Measurements from ENCODE around the gene CHMP6.

Gene CHMP6

DNA sequence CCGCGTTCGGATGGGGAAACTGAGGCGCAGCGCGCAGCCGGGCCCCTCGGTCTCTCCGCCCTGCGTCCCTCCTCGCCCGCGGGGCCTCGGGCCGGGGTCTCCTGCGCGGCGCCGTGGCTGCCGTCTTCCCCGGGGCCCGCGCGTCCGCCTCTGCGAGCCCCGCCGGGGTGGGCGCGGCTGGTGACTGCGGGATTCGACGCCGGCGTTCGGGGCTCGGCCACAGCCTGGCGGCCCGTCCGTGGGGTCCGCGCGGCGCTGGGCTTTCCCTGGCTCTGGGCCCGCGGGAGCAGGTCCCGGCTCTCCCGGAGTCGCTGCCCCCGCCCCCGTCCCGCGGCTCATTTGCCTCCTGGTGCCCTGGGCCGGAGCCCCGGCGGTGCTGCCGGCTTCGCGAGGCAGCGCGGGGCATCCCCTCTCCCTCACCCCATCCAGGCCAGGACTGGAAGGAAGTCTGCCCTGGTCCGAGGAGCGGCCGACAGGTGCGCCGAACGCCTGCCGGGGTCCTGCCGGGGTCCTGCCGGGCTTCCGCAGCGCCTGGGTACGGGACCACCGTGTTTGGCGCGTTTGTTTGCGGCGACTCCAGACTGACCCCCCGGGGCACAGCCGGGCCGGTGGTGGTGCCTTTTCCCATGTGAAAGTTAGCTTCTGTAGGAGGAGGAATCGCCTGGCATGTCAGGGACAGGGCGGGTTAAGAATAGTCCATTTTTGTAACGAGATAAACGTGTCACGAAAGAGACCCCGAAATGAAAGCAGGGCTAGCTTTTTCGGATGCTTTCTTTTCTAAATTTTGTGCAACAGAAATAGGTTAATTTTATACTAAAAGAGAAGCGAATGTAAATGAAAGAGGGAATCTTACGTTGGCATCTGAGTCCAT is 671 bp downstream of the CHMP6 start:
- DNase-seq (ENCODE audit: low read depth in 3 of 3, low spot score in 1 of 3) = no peak

GRCh38 chr17:80992948-80993624 is 1.4 kb downstream of the CHMP6 start:
- no peak for DNase-seq (ENCODE audit: low read depth in 3 of 3, low spot score in 1 of 3)

- DNase-seq (ENCODE audit: low read depth in 3 of 3, low spot score in 1 of 3) = no peak
Observed at GRCh38 chr17:80995131-80995530, 3.5 kb downstream of the CHMP6 start.

DNA sequence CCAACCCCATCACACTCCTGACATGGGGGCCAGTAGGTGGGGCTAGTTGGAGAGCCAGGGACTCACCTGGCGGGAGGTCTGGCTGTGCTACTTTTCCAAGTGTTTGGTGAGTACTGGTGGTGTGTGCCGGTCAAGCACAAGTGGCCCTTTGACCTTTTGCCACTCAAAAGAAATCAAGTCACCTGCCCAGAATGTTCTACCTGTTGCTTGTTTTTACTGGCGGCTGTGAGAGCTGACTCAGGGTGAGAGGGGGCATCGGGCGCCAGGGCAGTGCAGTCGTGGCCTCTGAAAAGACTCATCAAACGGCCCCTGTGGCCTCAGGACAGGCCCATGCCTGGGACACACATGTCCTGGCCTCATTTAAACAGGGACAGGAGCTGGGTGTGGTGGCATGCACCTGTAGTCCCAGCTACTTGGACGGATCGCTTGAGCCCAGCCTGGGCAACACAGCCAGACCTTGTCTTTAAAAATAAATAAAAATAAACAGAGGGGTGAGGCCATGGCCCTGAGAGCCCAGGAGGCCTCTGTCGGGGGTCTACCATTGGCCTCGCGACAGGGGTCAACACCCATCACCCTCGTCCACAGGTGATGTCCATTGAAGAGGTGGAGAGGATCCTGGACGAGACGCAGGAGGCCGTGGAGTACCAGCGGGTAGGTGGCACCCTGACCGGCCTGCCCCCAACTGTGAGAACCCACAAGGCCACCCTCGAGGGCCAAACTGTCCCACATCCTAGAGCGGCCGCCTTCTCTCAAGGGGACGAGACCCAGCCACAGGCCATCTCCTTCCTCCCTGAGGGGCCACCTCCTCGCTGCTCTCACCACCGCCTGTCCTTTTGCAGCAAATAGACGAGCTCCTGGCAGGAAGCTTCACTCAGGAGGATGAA is 5.0 kb downstream of the CHMP6 start:
- DNase-seq (ENCODE audit: low read depth in 3 of 3, low spot score in 1 of 3) = no peak

DNA sequence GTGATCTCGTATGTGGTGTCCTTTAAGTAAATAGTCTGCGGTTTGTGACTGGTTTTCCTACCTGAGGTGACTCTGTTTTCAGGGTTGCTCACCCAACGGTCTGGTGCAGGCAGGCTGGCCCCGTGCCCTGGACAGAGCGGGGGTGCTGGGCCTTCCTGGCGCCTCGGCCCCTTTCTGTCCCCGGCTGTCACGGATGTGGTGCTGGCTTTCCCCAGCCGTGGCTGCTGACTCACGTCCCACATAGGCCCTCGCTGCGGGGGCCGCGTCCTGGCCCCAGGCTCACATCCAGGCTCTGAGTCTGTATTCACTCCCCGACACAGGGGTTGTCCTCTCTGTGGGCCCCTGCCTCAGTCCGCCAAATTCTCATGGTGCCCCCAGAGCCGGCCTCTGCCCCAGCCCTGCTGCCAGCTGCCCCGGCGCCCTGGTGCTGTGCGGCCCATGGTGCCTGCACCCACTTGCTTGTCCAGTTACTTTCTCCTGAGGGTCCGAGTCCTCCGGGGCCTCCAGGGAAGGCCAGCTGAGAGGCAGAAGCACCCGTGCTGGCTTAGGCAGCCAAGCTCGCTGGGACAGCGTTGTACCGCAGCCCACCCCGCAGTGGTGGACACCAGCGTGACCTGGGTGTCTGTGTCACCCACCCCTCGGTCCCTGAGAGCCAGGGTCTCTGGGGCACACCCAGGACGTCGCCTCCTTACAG is 5.9 kb downstream of the CHMP6 start:
- no peak for DNase-seq (ENCODE audit: low read depth in 3 of 3, low spot score in 1 of 3)

- no peak for DNase-seq (ENCODE audit: low read depth in 3 of 3, low spot score in 1 of 3)
Observed at GRCh38 chr17:80998118-80998747, 6.6 kb downstream of the CHMP6 start.

GRCh38 chr17:80998748-80999535 is 7.3 kb downstream of the CHMP6 start:
- no peak for DNase-seq (ENCODE audit: low read depth in 3 of 3, low spot score in 1 of 3)

- no peak for DNase-seq (ENCODE audit: low read depth in 3 of 3, low spot score in 1 of 3)
Observed at GRCh38 chr17:80999536-81000333, 8.1 kb downstream of the CHMP6 start.

- DNase-seq (ENCODE audit: low read depth in 3 of 3, low spot score in 1 of 3) = no peak
Observed at GRCh38 chr17:81000334-81000630, 8.6 kb downstream of the CHMP6 start.

- no peak for DNase-seq (ENCODE audit: low read depth in 3 of 3, low spot score in 1 of 3)
Observed at GRCh38 chr17:81000631-81001357, 9.2 kb downstream of the CHMP6 start.

DNA sequence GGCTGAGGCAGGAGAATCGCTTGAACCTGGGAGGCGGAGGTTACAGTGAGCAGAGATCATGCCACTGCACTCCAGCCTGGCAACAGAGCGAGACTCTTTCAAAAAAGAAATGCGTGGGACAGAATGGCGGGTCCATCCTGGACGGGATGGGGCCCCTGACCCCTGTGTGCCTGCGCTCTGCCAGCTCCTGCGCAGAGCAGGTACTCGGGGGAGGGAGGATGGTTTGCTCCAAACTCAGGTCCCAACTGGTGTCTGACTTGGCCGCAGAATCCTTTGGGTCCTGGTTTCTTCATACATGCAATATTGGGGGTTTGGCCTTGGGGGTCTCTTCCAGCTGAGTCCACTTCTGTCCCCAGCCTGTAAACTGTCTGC is 10.4 kb downstream of the CHMP6 start:
- DNase-seq (ENCODE audit: low read depth in 3 of 3, low spot score in 1 of 3) = no peak

DNA sequence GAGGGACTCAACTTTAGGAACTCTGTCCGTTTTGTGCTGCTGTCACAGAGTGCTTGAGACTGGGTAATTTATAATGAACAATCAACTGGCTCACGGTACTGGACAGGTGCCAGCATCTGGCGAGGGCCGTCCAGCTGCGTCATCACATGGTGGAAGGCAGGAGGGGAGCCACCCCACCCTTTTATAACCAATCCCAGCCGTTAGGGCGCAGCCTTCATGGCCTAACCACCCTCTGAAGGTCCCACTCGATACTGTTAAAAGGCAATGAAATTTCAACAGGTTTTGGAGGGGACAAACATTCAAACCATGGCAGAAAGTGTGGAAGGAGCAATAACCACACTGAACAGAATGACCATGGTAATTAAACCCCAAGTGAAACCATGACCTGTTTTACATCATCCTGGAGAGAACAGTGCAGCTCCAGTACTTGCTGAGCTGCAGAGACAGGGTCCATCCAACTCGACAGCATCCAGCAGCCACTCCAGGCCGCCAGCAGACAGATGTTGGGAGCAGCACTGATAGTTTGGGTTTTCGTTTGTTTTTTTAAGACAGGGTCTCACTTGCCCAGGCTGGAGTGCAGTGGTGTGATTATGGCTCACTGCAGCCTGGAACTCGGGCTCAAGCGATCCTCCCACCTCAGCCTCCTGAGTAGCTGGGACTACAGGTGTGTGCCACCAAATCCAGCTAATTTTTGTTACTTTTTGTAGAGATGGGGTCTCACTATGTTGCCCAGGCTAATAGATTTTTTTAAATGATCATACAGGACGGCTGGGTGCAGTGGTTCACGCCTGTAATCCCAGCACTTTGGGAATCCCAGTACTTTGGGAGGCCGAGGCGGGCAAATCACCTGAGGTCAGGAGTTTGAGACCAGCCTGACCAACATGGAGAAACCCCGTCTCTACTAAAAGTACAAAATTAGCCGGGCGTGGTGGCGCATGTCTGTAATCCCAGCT is 11.0 kb downstream of the CHMP6 start:
- DNase-seq (ENCODE audit: low read depth in 3 of 3, low spot score in 1 of 3) = no peak

GRCh38 chr17:81003711-81004475 is 12.3 kb downstream of the CHMP6 start:
- DNase-seq (ENCODE audit: low read depth in 3 of 3, low spot score in 1 of 3) = no peak

DNA sequence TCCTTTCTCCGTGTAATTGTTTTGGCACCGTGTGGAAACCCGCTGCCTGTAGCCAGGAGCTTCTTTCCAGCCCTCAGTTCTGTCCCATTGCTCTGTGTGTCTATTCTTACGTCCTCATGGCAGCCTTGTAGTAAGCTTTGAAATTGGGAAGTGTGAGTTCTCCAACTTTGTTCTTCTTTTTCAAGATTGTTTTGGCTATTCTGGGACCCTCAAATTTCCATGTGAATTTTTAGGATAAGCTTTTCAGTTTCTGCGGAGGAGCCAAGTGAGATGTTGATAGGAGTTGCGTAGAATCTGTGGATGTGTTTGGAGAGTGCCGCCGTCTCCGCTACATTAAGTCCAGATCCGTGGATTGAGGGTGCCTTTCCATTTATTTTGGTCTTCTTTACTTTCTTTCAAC is 15.2 kb downstream of the CHMP6 start:
- DNase-seq (ENCODE audit: low read depth in 3 of 3, low spot score in 1 of 3) = no peak

GRCh38 chr17:81008140-81008539 is 16.5 kb downstream of the CHMP6 start:
- DNase-seq (ENCODE audit: low read depth in 3 of 3, low spot score in 1 of 3) = no peak

DNA sequence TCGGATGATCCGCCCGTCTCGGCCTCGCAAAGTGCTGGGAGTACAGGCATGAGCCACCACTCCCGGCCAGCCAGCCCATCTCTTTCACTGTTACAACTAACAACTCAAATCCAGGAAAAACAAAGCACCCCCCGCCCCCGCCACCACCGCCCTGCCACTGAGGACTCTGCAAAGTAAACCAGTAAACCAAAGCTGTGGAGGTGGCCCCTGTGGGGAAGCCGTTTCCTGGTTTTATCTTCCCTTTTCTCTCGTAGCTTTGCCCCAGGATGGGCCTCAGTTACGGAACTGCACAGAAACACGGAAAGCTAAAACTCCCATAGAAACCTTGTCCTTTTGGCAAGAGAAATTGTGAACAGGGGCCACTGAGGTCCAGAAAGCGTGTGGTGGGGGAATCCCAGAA is 17.5 kb downstream of the CHMP6 start:
- no peak for DNase-seq (ENCODE audit: low read depth in 3 of 3, low spot score in 1 of 3)

- DNase-seq (ENCODE audit: low read depth in 3 of 3, low spot score in 1 of 3) = no peak
Observed at GRCh38 chr17:81010935-81011334, 19.3 kb downstream of the CHMP6 start.
